ENCODE data around the gene LRBA. TPM values are rescaled to one million over a fixed set of nuclear protein-coding genes. Genes with fewer than 3 reads are reported as not detected.
"Not testable (repeated sequence)": the region's sequence is repeated elsewhere in the genome, so short reads cannot be mapped to it uniquely, and the experiment has no call there.

Gene LRBA
- total RNA-seq, 1 donor from 2014 or later, result 39.9 TPM

DNA sequence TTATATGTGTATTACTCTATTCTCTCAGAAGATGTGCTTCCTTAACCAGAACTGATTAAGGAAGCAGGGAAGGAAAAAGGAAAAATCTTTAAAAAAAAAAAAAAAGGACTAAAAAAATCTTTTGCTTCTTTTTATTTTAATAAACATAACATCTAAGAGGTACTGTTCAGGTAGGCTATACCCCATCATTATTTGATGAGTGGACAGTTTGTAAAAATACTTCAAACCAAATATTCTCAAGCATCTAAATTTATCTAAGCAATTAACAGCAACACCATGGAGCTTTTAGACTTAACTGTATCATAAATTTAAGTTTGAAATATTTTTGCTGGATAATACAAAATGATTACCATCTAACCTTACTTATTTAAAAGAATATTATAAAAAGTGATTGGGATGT is 264.3 kb downstream of the LRBA start:
- H3K27me3 ChIP-seq, result no peaks in the 10 kb centered on the region
- no peaks in the 10 kb centered on the region for H3K36me3 ChIP-seq
- intact Hi-C loops (cut with DNase I), result no loop called here
- ATAC-seq (no peak), DNase-seq (no peak)
- H3K4me1 ChIP-seq, result no peaks in the 10 kb centered on the region
- H3K9me3 ChIP-seq, result no peaks in the 10 kb centered on the region
- no peak overlapping the region for H3K4me3 ChIP-seq
- no peak overlapping the region for H3K27ac ChIP-seq
- TF ChIP-seq, protein P1, sequence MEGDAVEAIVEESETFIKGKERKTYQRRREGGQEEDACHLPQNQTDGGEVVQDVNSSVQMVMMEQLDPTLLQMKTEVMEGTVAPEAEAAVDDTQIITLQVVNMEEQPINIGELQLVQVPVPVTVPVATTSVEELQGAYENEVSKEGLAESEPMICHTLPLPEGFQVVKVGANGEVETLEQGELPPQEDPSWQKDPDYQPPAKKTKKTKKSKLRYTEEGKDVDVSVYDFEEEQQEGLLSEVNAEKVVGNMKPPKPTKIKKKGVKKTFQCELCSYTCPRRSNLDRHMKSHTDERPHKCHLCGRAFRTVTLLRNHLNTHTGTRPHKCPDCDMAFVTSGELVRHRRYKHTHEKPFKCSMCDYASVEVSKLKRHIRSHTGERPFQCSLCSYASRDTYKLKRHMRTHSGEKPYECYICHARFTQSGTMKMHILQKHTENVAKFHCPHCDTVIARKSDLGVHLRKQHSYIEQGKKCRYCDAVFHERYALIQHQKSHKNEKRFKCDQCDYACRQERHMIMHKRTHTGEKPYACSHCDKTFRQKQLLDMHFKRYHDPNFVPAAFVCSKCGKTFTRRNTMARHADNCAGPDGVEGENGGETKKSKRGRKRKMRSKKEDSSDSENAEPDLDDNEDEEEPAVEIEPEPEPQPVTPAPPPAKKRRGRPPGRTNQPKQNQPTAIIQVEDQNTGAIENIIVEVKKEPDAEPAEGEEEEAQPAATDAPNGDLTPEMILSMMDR (IDR thresholded peaks at IDR 0.05), result no peak

DNA sequence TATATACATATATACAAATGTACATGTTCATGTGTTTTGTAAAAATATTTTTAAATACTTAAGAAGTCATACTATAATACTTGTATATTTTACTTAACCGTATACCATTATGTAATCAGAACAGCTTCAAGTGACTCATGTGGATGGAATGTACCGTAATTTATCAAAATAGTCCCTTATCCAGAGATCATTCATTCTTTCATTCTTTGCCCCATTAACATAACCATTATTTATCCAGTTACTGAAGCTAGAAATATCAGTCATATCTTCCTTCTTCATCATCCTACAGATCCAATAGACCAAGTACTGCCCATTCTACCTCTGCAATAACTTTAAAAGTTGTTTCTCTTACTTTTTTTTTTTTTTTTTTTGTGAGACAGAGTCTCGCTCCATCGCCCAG is 268.9 kb downstream of the LRBA start:
- ATAC-seq (no peak), DNase-seq (no peak)
- TF ChIP-seq, protein P1 (IDR thresholded peaks at IDR 0.05), result no peak
- no peaks in the 10 kb centered on the region for H3K9me3 ChIP-seq
- intact Hi-C loops (cut with DNase I), result no loop called here
- H3K27me3 ChIP-seq, result no peaks in the 10 kb centered on the region
- H3K4me1 ChIP-seq, result no peaks in the 10 kb centered on the region
- no peak overlapping the region for H3K4me3 ChIP-seq
- H3K36me3 ChIP-seq, result no peaks in the 10 kb centered on the region
- H3K27ac ChIP-seq, result no peak overlapping the region

DNA sequence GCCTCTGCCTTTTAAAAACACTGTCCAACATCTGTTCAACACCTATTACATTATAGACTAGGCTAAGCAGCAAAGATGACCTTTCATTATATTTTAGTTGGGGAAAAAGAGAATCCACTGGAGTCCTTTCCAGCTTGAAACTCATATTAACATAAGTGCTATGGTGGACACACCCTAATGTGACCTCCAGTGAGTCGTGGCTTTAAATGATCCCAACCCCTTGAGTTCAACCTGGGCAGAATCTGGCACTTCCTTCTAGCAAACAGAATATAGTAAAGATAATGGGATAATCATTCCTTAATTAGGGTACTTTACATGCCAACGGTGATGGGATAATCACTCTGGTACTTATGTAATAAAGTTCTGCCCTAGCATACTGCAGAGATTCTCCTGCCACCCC is 270.5 kb downstream of the LRBA start:
- intact Hi-C loops (cut with DNase I), result no loop called here
- no peak for DNase-seq
- H3K27ac ChIP-seq, result no peak overlapping the region

DNA sequence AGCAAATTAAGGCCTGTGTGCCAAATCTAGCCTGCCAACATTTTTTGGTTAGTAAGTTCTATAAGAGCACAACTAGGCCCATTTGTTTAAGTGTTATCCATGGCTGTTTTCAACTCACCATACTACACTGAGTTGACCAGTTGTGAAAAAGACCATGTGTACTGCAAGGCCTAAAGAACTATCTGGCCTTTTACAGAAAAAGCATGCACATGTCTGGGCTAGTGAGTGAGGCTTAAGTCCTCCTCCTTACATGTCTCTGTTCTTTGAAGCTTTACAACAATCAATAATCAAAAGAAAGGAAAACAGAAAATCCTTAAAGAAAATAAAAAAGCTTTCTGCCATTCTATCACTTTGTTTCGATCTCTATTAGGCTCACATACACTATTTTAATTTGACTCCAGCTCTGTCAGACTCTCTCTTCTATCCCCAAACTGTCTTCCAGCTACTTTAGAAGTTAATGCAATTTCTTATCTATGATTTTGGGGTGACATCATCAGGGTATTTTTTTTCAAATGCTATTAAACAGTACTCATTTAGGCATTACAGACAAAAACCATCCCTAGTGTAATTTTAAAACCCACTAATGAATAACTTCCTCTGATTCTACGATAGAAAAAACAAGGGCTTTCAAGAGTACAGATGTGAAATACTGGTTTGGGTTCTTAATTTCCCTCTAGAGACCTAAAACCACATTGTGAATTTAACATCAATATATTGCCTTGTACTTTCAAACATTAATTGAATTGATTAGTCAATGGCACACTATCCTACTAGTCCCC is 271.3 kb downstream of the LRBA start:
- ATAC-seq, result no peak
- H3K9me3 ChIP-seq, result no peaks in the 10 kb centered on the region
- TF ChIP-seq, protein P1 (IDR thresholded peaks at IDR 0.05), result no peak
- H3K36me3 ChIP-seq, result no peaks in the 10 kb centered on the region
- no peaks in the 10 kb centered on the region for H3K4me1 ChIP-seq
- intact Hi-C loops (cut with DNase I), result no loop called here
- no peaks in the 10 kb centered on the region for H3K27me3 ChIP-seq
- H3K27ac ChIP-seq, result no peak overlapping the region
- no peak for DNase-seq
- no peak overlapping the region for H3K4me3 ChIP-seq

More for the DNA sequence above, 270.5 kb downstream of the LRBA start:
- Histone ChIP-seq H3K4me3 (no peak overlapping the region), H3K36me3 (no peaks in the 10 kb centered on the region), H3K9me3 (no peaks in the 10 kb centered on the region), H3K27me3 (no peaks in the 10 kb centered on the region), H3K4me1 (no peaks in the 10 kb centered on the region)
- ATAC-seq, result no peak
- TF ChIP-seq, protein P1 (IDR thresholded peaks at IDR 0.05), result no peak

DNA sequence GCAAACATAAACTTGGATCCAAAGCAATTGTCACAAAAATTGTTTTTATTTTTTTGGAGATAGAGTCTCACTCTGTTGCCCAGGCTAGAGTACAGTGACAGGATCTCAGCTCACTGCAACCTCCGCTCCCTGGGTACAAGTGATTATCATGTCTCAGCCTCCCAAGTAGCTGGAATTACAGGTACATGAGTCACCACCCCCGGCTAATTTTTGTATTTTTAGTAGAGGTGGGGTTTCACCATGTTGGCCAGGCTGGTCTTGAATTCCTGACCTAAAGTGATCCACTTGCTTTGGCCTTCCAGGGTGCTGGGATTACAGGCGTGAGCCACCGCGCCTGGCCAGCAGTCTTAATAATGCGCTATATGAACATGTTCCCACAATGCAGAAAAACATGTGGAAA is 272.2 kb downstream of the LRBA start:
- H3K27ac ChIP-seq; H3K9me3 ChIP-seq; H3K4me1 ChIP-seq; H3K36me3 ChIP-seq; H3K27me3 ChIP-seq; intact Hi-C loops (cut with DNase I); DNase-seq; H3K4me3 ChIP-seq; ATAC-seq: not testable (repeated sequence)

DNA sequence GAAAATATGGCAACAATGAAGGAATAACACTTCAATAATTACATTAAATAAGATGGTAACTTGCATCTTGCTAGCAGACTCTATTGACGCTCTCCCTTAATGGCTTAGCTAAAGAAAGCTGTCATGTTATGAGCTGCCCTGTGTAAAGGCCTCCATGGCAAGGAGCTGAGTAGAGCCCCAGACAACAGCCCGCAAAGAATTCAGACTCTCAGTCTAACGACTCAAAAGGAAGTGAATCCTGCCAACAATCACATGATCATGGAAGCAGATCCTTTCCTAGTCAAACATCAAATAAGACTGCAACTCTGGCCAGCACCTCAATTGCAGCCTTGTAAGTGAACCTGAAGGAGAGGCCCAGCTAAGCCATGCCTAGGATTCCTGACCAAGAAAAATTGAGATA is 275.5 kb downstream of the LRBA start:
- Histone ChIP-seq H3K9me3 (no peaks in the 10 kb centered on the region), H3K27ac (no peak overlapping the region), H3K27me3 (no peaks in the 10 kb centered on the region), H3K36me3 (peaks cover 3% of the 10 kb centered on the region), H3K4me3 (no peak overlapping the region), H3K4me1 (no peaks in the 10 kb centered on the region)
- ATAC-seq, result no peak
- TF ChIP-seq, protein P1 (IDR thresholded peaks at IDR 0.05), result no peak
- intact Hi-C loops (cut with DNase I), result no loop called here
- DNase-seq, result no peak
